ENCODE data around the gene SPATS1.

SPATS1 gene

GRCh38 chr6:44375071-44375470, 32.6 kb downstream of the SPATS1 start:
- TF ChIP-seq, protein P1, sequence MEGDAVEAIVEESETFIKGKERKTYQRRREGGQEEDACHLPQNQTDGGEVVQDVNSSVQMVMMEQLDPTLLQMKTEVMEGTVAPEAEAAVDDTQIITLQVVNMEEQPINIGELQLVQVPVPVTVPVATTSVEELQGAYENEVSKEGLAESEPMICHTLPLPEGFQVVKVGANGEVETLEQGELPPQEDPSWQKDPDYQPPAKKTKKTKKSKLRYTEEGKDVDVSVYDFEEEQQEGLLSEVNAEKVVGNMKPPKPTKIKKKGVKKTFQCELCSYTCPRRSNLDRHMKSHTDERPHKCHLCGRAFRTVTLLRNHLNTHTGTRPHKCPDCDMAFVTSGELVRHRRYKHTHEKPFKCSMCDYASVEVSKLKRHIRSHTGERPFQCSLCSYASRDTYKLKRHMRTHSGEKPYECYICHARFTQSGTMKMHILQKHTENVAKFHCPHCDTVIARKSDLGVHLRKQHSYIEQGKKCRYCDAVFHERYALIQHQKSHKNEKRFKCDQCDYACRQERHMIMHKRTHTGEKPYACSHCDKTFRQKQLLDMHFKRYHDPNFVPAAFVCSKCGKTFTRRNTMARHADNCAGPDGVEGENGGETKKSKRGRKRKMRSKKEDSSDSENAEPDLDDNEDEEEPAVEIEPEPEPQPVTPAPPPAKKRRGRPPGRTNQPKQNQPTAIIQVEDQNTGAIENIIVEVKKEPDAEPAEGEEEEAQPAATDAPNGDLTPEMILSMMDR (IDR thresholded peaks at IDR 0.05): no peak

DNA sequence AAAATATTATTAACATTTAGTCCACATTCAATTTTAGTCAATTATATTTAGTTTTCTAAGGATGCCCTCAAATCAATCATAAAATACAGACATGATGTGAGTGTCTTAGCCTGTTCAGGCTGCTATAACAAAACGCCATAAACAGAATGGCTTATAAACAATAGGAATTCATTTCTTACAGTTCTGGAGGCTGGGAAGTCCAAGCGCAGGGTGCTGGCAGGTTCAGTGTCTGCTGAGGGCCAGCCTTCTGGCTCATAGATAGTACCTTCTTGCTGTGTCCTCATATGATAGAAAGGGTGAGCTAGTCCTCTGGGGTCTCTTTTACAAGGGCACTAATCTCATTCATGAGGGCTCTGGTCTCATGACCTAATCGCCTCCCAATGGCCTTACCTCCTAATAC, 35.0 kb downstream of the SPATS1 start:
- TF ChIP-seq, protein P1 (IDR thresholded peaks at IDR 0.05): no peak

GRCh38 chr6:44377971-44378370, 35.5 kb downstream of the SPATS1 start:
- TF ChIP-seq, protein P1 (IDR thresholded peaks at IDR 0.05): no peak

GRCh38 chr6:44381739-44382138, 39.3 kb downstream of the SPATS1 start:
- TF ChIP-seq, protein P1 (IDR thresholded peaks at IDR 0.05): no peak

- TF ChIP-seq, protein P1 (IDR thresholded peaks at IDR 0.05): no peak
These were observed 44.0 kb downstream of the SPATS1 start for GRCh38 chr6:44386364-44386928.

- TF ChIP-seq, protein P1 (IDR thresholded peaks at IDR 0.05): no peak
These were observed 44.5 kb downstream of the SPATS1 start for GRCh38 chr6:44386929-44387345.

DNA sequence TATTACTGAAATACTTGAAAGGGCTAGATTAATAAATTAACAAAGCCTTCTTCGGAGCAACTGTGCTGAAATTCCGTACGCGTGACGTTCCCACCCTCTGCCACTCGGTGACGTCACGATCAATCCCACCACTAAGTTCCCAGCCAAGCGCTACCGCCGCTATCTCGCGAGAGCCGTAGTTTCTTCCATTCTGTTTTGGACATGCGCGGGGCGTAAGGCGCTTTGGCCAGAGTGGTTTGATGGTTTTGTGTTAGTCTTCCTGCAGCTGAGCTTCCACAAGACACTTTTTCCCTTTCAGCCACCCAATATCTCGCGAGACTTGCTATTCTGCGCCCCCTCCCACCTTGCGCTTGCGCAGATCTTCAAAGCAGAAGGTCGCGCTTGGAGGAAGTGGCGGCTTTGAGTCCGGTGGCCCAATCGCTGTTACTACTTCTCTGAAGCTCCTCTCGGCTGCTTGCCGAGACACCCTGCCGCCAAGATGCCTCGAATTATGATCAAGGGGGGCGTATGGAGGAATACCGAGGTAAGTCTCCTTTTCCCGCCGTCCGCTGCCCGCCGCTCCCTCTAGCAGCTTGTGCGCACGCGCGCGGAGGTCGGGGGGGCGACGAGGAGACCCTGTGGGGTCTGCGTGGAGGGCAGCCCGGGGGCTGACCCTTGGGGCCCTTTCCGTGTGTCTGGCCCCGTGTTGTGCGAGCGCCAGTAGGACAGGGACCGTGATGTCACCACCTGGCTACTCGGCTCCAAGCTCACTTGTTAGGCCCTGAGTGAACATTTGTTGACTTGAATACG, 45.1 kb downstream of the SPATS1 start, which contains the start of gene CDC5L:
CDC5L (plus strand) TSS at position 361 of the 789 bp plus-strand sequence; CDS start at position 479, 118 bp downstream.
- TF ChIP-seq, protein P1 (IDR thresholded peaks at IDR 0.05): no peak
